GM18502 (cell line): ENCODE results near the gene RUNDC1.
"Not testable (repeated sequence)": the region's sequence is repeated elsewhere in the genome, so short reads cannot be mapped to it uniquely, and the experiment has no call there.

Experiments
- ATAC-seq: cut with Tn5 transposase; IDR thresholded peaks from one replicate; pipeline ENCODE4 v1.9.1; 2021; ENCODE audit warnings: mild to moderate bottlenecking; ENCODE audit not compliant: unreplicated experiment, poor library complexity

Gene RUNDC1

DNA sequence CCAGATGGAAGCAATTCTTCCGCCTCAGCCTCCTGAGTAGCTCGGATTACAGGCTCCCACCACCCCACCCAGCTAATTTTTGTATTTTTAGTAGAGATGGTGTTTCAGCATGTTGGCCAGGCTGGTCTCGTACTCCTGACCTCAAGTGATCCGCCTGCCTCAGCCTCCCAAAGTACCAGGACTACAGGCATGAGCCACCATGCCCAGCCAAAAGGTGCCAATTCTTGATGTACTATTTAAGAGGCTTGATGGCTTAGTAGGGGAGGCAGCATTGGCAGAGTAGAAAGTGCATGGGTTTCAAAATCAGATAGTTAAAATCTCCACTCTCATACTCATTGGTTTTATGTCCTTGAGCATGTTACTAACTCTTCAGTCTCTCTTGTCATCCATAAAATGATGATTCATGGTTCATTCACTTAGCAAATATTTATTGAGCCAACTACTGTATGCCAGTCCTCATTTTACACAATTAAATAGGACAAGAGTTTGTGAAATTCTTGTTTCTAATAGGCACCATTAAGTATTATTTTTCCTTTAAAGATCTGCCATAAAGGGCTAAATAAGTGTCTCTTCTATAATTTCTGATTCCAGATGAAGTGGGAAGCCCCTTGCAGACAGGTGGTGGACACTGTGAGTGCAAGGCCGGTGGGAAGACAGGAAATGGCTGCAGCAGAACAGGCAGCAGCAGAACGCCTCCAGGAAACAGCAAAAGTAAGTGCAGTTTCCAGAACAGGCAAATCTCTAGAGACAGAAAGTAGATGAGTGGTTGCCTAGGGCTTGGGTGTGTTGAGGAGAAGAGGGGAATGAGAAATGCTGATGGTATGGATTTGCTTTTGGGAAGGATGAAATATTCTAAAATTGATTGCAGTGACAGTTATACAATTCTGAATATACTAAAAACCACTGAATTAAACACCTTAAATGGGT, 9.6 kb downstream of the RUNDC1 start:
- no peak for ATAC-seq

GRCh38 chr17:42991471-42991870, 11.1 kb downstream of the RUNDC1 start:
- no peak for ATAC-seq

DNA sequence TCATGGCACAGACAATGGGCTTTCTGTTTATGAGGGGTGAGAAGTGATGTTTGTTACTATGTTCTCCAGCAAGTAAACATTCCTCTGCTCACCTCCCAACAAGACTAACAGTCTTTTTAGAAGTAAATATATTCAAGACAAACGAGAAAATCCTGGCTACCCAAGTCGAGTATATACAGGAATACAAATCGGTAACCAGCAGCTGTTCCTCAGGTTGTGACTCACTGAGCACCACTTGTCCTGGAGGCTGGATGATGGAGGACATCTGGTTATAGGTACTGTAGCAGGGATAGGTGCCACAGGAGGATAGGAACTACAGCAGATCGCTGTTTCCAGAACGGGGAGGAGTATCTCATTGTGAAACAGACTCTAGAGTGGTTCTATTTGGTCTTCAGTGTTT, 12.5 kb downstream of the RUNDC1 start:
- no peak for ATAC-seq

DNA sequence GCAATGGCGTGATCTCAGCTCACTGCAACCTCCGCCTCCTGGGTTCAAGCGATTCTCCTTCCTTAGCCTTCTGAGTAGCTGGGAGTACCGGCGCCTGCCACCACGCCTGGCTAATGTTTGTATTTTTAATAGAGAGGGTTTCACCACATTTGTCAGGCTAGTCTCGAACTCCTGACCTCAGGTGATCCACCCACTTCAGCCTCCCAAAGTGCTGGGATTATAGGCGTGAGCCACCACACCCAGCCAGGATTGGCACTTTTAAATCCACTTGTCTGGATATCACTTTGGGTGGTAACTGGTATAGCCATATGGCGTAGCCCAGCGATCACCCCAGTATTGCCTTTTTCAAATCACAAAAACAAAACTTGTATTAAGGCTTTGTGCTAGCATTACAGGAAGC, 13.5 kb downstream of the RUNDC1 start:
- ATAC-seq, result not testable (repeated sequence)

DNA sequence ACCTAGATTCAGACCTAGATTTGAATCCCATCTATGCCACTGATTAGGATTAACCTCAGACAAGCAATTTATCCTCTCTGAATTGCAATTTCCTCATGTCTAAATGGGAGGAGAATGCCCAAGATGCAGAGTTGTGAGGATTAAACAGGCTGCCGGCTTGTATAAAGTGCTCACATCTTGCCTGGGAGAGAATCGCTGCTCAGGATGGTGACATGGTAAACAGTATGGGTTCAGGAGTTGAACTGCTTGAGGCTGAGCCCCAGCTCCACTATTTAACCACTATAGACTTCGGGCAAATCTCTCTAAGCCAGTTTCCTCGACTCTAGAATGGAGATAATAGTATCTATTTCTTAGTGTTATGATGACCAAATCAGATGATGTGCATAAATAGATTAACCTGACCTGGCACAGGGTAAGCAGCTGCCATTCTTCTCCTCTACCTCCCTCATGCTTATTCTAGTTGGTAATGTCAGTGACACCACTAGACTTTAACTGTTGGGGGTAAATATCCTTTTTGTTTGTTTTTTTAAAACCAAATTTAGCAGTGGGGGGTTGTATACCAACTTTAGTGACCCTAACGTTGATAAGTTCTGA, 17.1 kb downstream of the RUNDC1 start:
- no peak for ATAC-seq

DNA sequence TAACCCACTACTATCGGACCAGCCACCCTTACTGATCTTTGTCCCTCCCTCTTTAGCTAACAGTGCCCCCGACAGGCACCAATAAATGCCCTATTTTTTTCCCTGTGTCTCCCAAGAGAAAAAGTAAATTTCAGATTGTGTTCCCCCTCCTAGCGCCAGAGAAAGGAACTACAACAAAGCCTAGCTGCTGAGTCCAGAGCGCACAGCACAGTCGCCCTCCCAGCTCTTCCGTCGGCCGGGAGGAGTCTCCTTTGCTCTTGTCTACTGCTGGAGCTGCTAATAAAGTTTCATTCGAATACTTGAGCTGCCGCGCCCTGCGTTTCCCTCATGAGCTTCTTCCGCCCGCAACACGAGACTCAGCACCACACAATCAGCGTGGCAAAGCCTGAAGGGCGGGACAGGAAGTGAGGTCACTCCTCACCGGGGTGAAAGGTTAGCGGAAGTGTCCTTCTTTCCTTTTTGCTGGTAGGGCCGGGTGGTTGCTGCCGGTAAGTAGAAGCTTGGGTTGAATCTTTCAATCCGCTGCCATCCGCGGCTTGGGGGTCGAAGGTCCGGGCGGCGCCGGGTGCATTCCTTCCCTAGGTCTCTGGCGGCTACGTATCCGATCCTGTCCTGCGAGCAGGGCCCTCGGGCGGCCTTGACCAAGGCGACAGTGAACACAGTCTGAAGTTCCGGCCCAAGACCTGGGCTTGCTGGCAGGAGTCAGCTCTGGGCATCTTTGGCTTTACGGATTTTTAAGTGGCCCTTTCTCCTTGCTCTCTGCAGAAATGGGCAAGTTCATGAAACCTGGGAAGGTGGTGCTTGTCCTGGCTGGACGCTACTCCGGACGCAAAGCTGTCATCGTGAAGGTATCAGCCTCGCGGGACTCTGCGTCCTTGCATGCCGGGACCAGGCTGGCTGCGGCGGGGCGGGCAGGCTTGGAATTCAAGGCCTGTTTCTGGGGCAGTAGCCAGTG, 17.9 kb downstream of the RUNDC1 start, which contains the start of gene RPL27:
TSS of gene RPL27 (plus strand) at position 436 of the 955 bp plus-strand sequence. CDS start at position 768, 332 bp downstream.
- ATAC-seq, result peak; percentile 88

DNA sequence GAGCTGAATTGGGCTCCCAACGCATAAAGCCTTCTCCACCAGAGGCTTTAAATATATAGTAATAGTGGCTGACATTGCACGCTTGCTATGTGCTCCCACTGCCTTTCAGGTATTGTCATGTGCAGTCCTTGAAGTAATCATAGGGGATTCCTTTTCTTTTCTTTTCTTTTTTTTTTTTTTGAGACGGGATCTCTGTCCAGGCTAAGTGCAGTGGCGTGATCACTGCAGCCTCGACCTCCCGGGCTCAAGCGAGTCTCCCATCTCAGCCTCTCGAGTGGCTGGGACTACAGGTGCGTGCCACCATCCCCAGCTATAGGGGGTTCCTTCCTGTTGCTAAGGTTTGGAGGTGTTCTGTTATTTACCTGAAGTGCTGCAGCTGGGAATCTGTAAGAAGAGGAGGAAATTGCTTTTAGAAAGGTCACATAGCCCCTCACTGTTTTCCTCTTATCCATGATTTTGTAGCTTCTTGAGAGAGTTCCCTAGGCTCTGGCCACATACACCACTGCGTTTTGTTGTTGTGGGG, 18.7 kb downstream of the RUNDC1 start:
- no peak for ATAC-seq

- not testable (repeated sequence) for ATAC-seq
These were observed 20.5 kb downstream of the RUNDC1 start for GRCh38 chr17:43000894-43001293.

DNA sequence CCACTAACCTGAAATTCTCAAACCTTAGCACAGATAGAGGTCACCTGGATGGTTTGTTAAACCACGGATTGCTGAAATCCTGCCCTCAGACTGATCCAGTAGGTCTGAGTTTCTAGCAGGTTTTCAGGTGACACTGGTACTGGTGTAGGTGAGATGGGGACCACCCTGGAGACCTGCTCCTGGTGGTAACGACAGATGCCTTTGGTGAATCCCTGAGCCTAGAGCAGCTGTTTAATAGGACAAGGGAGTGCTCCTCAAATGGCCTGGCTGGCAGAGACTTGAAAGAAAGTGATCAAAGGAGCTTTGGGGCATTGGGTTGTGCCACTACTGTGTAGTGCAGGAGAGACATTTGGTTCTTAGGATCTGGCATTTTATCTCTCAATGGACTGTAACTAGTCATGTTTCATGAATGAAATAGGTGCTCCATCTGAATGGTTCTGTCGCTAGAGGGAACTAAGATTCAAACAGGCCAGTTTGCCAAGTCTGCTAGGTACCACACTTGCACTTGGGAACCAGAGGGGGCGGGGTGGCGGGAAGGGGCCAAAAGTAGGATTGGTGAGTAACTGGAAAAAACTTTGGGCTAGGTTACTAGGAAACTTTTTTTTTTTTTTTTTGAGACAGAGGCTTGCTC, 23.3 kb downstream of the RUNDC1 start:
- no peak for ATAC-seq

- ATAC-seq, result peak; percentile 69
These were observed 26.5 kb downstream of the RUNDC1 start, which contains the start of gene IFI35 for GRCh38 chr17:43006639-43007551. Gene IFI35, plus strand, starts transcription at chr17:43006784. Its CDS starts 164 bp downstream, at chr17:43006948.

GRCh38 chr17:43010667-43011308, 30.4 kb downstream of the RUNDC1 start:
- ATAC-seq, result no peak

GRCh38 chr17:43011728-43012472, 31.5 kb downstream of the RUNDC1 start:
- no peak for ATAC-seq

- ATAC-seq, result no peak
These were observed 32.9 kb downstream of the RUNDC1 start for GRCh38 chr17:43013296-43013695.

GRCh38 chr17:43014020-43014648, 33.8 kb downstream of the RUNDC1 start:
- ATAC-seq, result no peak

- no peak for ATAC-seq
These were observed 34.5 kb downstream of the RUNDC1 start for GRCh38 chr17:43014649-43015542.

DNA sequence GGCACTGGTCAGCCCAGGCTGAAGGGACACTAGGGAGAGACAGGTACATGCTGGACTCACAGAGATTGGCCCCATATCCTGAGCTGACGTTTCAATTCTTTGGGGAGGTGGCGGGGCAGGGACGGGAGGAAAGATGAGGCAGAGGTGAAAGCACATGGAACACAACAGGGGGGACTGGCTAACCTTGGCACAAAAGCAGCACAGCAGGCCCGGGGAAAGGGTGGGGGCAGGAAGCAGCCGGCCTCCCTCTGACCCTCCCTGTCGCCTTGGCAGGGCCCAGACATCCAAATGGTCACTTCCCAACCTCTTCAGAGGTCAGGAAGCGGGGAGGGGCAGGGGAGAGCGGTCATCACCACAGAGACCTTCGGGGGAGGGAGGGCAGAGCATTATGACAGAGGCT, 35.2 kb downstream of the RUNDC1 start:
- ATAC-seq, result no peak
